NCI-H2227 (cell line): ENCODE results near the gene ADAMTS17.
"Not testable (repeated sequence)": the region's sequence is repeated elsewhere in the genome, so short reads cannot be mapped to it uniquely, and the experiment has no call there.

Source experiments
- DNase-seq: peaks from one replicate; lab custom pipeline; 2025; ENCODE audit not compliant: unreplicated experiment; lab: John Stamatoyannopoulos, UW

Gene ADAMTS17

DNA sequence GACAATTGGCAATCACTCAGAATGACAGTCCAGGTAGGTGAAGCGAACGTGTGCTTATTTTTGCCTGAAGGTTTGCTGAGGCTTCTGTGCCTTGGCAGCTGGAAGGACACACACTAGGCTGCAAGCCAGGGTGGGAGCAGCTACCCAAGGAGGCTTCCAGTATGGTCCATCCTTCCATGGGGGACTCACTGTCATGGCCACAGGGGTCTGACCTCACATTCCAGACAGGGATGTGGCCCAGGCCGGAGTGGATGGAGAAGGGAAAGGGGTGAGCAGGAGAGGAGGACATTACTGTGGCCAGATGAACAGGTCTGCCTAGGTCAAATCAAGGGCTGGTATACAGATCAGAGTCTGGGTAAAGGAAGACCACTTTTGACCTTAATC, 247.7 kb downstream of the ADAMTS17 start:
- DNase-seq, result no peak

DNA sequence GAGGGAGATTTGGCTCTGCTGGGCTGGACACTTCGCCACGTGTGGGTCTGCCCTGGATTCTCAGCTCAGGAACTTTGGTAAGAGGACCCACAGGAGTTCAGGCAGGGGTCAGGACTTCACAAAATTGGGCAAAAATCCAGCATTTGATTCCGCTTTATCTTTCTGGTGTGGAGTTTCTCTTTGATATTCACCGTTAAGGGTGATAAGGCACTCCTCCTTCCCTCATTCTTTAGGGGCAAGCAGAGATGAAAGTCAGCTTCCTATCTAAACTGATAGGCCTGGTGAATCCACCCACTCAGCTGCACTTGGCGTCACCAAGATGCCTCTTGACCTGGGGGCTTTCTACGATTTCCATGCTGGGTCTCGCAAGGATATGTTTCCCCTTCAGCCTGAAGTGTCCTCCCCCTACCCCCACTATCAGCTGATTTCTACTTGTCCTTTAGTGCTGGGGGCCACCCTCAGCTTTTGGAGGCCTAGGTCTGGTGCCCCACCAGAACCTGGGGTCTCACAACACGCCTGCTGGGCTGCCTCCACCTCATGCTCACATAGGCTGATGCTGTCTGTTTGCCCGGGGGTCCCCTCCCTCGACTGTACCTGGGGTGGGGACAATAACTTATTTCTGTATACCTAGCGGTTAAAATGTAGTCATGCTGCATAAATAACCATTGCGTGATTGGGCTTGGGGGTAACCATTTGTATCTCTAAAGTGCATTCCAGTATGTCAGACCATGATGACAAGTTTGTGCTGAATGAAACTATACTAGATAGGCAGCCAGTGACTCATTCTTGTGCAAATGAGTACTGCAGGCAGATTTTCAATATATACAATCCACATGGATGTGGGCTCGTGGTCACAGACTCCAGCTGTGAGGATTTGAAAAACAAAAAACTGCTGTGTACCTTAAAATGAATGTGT, 248.3 kb downstream of the ADAMTS17 start:
- no peak for DNase-seq

DNA sequence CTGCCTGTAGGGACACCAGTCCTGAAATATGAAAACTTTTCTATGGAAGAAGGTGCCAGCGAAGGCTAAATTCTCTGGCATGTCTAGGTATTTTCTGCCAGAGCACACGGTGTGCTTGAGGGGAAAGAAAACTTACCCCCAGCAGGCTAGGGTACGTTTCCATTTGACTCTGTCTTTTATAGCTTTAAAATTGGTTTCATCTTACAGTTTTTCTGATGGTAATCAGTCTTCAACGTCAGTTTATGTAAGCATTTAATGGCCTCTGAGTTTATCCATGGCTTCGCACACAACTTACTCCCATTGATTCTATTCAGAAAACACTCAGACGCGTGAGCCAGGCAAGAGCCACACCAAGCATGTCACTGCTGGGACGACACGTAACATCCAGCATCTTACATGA, 249.7 kb downstream of the ADAMTS17 start:
- DNase-seq, result no peak

DNA sequence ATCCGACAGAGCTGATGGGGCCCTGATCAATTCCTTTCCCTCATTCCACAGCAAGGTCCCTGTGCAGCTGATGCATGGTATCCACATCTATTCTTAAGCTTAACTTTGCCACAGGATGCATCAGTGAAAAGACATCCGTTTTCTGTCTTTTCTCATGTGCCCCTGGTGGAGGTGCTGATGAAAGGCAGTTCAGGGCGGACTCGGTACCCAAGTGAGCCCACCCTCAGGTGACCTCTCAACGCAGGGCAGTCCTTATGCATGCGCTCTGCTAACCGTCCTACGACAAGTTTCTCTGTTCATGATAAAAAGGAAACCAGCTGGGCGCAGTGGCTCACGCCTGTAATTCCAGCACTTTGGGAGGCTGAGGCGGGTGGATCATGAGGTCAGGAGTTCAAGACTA, 251.4 kb downstream of the ADAMTS17 start:
- no peak for DNase-seq

DNA sequence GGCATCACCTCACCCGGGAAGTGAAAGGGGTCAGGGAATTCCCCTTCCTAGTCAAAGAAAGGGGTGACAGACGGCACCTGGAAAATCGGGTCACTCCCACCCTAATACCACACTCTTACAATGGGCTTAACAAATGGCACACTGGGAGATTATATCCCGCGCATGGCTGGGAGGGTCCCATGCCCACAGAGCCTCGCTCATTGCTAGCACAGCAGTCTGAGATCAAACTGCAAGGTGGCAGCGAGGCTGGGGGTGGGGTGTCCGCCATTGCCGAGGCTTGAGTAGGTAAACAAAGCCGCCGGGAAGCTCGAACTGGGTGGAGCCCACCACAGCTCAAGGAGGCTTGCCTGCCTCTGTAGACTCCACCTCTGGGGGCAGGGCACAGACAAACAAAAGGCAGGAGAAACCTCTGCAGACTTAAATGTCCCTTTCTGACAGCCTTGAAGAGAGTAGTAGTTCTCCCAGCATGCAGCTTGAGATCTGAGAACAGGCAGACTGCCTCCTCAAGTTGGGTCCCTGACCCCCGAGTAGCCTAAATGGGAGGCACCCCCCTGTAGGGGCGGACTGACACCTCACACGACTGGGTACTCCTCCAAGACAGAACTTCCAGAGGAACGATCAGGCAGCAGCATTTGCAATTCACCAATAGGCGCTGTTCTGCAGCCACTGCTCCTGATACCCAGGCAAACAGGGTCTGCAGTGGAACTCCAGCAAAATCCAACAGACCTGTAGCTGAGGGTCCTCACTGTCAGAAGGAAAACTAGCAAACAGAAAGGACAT, 257.5 kb downstream of the ADAMTS17 start:
- DNase-seq, result not testable (repeated sequence)

DNA sequence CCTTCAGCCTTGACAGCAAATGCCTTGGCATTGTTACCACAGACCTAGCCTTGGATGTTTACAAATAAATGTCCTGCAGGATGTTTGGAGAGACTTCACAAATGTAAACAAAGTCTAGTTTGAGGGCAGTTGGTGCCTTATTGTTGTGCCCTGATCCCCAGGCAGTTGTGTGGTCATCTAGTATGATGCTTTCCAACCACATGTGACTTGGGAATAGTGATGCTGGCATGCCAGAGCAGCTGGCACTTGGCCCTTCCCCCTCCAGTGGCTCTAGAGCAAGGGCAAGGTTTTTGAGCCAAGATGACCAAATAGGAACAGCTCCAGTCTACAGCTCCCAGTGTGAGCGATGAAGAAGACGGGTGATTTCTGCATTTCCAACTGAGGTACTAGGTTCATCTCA, 258.2 kb downstream of the ADAMTS17 start:
- DNase-seq, result no peak

DNA sequence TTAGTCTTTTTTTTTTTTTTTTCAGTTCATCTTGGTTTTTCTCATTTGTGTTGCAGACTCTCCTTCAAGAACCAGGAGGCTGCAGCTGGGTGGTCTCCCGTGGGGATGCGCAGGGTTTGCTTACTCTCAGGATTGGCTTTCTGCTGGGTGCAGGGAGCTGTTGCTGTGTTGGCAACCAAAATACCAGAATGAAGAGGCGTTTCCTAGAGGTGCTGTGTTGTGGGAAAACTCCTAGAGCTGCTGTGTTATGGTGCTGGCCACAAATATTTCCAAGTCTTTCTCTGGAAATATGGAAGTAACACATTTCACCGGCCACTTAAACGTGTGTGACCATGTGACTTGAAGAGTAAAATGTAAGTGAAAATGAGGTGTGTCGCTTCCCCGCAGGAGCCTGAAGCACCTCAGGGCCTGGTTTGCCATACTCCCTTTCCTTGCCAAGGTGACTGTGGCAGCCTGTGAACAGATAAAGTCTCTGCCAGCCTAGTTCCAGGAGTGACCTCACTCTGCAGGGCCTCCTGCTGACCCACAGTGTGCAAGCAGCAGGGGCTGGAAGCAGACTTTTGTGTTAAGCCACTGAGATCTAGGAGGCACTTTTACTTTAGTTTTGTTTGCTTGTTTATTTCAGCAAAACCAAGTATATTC, 258.9 kb downstream of the ADAMTS17 start:
- no peak for DNase-seq

DNA sequence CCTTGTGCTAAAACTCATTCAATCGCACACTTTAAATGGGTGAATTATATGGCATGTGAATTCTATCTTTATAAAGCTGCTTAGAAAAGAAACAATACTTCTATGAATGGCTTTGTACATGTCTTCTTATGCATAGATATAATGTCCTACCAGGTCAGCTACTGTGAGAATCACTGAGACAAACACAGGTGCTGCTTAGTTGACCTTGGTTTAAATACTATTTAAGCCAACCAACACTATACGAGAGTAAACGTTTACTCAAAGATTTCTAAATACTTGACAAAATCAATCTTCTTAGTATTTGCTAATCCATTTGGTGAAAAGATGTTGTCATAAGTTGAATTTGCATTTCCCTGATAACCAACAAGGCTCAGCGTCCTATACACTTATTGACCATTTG, 260.3 kb downstream of the ADAMTS17 start:
- DNase-seq, result no peak

DNA sequence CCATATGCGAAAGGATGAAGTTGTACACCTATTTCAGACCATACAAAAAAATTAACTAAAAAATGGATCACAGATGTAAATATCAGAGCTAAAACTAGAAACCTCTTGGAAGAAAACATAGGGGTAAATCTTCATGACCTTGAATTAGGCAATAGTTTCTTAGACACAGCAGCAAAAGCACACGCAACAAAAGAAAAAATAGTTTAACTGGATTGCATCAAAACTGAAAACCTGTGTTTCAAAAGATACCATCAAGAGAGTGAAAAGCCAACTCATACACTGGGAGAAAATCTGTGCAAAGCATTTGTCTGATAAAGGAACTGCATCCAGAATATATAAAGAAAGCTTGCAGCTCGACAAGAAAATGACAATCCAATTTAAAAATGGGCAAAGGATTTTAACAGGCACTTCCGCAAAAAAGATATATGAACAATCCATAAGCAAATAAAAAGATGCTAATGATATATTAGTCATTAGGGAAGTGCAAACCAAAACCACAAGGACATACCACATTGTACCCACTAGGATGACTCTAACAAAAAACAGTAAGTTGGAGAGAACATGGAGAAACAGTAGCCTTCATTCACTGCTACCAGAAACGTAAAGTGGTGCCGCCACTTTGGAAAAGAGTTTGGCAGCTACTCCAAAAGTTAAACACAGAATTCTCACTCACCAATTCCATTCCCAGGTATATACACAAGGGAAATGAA, 263.1 kb downstream of the ADAMTS17 start:
- DNase-seq, result no peak

DNA sequence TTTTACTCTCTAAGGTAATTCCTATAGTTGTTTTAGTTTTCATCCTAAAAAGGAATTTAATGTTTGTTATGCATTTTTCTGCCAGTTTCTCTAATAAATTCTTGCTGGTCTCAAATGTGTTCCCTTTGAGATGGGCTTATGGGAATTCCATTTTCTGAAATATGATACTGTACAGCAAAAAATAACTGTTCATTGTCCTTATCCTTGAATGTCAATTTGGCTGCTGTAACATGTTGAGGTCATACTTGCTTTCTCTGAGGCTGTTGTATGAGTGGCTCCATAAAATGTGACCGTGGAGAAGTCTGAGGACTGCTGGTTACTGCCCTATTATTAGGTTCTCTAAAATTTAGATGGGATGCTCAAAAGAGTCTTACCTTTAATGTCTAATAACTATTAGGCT, 266.5 kb downstream of the ADAMTS17 start:
- DNase-seq, result no peak

DNA sequence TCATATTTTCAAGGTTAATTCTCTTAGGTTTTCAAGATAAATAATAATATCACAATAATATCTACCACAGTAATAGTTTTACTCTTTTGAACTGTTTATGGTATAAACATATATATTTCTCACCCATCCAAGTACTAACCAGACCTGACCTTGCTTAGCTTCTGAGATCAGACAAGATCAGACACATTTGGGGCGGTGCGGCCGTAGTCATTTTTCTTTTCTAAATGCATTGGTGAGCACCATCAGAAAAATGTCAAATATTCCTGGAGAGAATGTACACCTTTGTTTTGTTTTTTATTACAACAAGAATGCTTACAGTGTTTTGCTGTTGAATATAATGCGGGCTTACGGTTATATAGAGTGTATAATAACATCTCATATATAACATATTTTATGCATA, 267.8 kb downstream of the ADAMTS17 start:
- no peak for DNase-seq

DNA sequence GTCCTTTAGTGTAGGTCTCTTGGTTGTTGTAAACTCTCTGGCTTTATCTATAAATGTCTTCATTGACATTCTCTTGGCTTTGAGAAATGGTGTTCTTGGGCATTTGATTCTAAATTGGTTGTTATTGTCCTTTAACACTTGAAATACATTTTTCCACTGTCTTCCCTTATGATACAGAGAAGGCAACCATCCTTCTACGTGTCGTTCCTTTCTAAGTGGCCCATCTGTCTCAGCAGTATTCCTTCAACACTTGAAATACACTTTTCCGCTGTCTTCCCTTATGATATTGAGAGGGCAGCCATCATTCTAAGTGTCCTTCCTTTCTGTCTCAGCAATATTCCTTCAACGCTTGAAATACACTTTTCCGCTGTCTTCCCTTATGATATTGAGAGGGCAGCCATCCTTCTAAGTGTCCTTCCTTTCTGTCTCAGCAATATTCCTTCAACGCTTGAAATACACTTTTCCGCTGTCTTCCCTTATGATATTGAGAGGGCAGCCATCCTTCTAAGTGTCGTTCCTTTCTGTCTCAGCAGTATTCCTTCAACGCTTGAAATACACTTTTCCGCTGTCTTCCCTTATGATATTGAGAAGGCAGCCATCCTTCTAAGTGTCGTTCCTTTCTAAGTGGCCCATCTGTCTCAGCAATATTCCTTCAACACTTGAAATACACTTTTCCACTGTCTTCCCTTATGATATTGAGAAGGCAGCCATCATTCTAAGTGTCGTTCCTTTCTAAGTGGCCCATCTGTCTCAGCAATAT, 275.1 kb downstream of the ADAMTS17 start:
- DNase-seq, result not testable (repeated sequence)

DNA sequence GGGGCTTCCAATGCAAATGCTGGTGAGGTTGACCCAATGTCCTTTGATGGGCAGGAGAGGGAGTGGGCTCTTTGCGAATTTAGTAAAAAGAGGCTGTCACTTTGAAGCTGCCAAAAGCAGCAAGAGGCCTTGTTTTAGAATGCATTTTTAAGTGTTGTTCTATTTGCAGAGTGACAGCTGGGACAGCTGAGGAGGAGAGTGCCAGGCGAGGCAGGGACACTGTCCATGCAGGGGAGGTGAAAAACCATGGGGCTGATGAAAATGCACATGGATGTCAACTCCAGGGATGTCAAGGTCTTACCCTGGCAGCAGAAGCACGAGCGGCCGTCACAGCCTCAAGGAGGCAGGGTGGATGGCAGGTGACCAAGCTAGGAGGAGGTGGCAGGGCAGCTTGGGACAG, 279.8 kb downstream of the ADAMTS17 start:
- DNase-seq, result no peak

DNA sequence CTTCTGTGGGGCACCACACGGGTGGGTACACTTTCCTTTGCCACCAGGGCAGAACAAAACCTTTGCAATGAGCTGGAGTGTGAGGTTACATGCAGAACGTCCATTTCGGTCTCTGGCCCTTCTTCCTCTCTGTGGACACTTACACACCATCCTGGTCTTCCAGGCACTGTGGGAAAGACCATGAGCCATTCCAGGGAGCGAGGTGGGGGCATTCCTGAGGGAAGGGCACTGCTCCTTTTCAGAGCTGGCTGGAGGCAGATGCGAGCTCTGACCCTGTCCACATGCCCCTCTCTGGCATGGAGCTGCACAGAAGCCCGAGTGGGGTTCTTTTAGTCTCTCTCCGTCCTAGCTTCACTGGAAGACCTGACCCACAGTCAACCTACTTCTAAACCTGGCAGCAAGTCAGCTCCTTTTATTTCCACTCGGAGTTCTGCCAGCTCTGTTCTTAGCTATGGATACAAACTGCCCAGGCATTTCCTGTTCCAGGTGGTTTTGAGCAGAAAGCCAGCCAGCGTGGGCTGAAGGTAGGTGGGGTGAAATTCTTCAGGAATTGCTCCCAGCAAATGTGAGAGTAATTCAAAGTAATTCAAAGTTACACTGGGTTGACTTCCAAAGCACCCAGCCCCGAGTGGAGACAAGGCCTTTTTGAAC, 281.4 kb downstream of the ADAMTS17 start:
- no peak for DNase-seq

DNA sequence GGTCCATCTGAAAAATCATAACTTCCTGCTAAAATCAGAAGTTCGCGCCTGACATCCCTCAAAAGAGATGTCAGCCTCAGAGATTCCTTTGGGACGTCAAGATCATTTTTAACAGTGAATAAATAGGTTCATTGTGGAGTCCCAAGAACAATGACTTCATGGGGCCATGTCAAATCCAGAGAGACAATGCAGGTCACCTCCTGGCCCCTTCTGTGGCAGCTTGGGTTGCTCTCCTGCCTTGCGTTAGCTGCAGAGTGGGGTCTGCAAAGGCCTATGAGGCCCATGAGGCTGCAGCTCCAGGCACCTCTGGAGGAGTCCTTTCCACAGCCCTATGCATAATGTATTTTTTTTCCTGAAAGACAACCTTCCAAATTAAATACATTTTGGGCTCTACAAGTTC, 282.3 kb downstream of the ADAMTS17 start:
- no peak for DNase-seq

DNA sequence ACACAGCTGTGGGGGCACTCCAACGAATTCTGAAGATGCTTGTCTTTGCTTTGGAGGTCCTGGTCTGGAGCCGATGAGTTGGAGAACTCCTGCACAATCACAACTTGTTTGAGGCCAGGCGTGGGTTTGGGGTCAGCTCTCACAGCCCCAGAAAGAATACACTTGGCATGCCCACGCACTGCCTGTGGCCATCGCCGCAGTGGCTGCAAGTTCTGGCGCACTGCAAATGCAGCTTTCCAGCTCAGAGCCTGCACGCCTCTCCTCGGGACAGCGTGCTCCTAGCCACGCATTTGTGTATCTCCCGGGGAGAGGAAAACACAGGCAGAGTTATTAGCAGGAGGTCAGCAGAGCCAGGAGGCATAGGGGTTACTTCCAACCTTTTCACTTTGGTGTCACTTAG, 282.7 kb downstream of the ADAMTS17 start:
- DNase-seq, result no peak

DNA sequence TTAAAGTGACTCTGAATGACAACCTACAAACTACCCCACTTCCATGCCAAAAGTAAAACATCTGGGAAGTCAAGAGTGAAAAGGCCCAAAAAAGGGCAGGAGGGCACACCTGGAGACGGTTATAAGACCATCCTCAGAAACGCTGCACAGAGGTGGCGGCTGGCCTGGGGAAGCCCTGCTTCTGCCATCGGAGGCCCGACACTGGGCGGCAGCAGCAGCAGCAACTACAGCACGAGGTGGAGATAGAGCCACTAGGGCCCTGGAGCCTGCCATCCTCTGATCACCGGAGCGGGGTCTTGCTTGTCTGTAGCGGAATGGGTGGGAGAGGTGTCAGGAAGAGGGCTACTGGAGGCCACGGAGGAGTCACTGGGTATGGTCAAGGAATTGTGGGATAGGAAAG, 283.3 kb downstream of the ADAMTS17 start:
- DNase-seq, result no peak

DNA sequence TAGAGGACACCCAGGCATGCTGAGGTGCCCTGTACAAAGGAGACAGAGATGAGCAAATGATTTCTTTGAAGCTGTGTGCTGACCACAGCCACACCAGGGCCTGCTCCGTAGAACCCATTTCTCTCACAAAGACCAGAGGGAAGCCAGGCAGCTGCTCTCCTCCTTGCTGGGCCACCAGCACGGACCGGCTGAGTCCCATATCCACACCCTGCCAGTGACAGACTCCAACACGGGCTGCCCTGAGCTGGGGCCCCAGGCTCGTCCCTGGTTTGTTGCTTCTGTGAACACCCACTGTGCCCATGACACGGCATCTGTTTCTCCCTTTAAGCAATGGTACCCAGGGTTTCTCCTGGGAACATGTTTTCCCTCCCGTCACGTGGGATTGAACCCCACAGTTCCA, 284.5 kb downstream of the ADAMTS17 start:
- DNase-seq, result no peak

DNA sequence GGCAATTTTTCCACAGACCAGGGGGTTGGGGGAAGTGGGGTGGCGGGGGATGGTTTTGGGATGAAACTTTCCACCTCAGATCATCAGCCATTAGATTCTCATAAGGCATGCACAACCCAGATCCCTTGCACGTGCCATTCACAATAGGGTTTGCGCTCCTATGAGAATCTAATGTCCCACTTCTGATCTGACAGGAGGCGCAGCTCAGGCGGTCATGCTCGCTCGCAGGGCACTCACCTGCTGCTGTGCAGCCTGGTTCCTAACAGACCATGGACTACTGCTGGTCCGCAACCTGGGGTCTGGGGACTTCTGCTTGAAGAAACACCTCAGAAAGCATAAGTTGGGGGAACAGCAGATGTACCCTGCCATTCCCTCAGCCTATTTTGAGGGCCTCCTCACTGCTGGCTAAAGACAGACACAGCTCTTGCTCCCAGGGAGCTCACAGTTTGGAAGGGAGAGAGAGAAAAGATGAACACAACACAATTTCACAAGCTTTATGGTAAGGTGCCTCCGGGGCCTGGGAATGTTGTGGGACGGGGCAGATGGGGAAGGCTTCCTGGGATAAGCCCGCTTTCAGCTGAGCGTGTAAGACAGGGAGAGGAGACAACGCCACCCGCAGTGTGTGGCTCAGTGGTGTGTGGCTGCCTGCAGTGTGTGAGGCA, 285.2 kb downstream of the ADAMTS17 start:
- no peak for DNase-seq
